OCI-LY3 (cell line): ENCODE measurements around the gene LARGE2.

Experiments
- H2AFZ ChIP-seq: fragments of 200-600, 300-600 bp; shearing (Covaris generic); 2 replicates; pipeline ENCODE4 v1.6.0; 2014; ENCODE audit warnings: antibody characterized with exemption, low read depth, low read length
- H3K27ac ChIP-seq: fragments of 200-600, 300-600 bp; sonication (generic); 2 replicates; pipeline ENCODE4 v1.5.1; 2014; ENCODE audit warnings: mild to moderate bottlenecking, low read length, moderate library complexity, mixed read lengths
- H3K27me3 ChIP-seq: fragments of 200-600, 300-600 bp; sonication (generic); 2 replicates; pipeline ENCODE4 v1.6.1; 2014; ENCODE audit warnings: low read depth, low read length, mixed read lengths
- H3K36me3 ChIP-seq: fragments of 200-600, 300-600 bp; sonication (generic); replicated peaks from 2 replicates; pipeline ENCODE3; 2014; ENCODE audit warnings: low read depth, low read length, mixed read lengths
- H3K4me1 ChIP-seq: fragments of 300-600, 200-600 bp; sonication (generic); 2 replicates; pipeline ENCODE4 v1.6.1; 2014; ENCODE audit warnings: low read length, mixed read lengths
- H3K4me2 ChIP-seq: fragments of 200-600, 300-600 bp; sonication (generic); 2 replicates; pipeline ENCODE4 v1.6.1; 2014; ENCODE audit warnings: low read length, mixed read lengths
- H3K4me3 ChIP-seq: fragments of 300-600, 200-600 bp; sonication (generic); 2 replicates; pipeline ENCODE4 v1.5.1; 2014; ENCODE audit warnings: antibody characterized with exemption, mild to moderate bottlenecking, low read length, moderate library complexity
- H3K79me2 ChIP-seq: fragments of 300-600, 200-600 bp; shearing (Covaris generic); 2 replicates; pipeline ENCODE4 v1.6.1; 2014; ENCODE audit warnings: mild to moderate bottlenecking, low read length, mixed read lengths
- H3K9ac ChIP-seq: fragments of 300-600, 200-600 bp; shearing (Covaris generic); 2 replicates; pipeline ENCODE4 v1.6.0; 2014; ENCODE audit warnings: mild to moderate bottlenecking, low read length, moderate library complexity
- H3K9me3 ChIP-seq: fragments of 200-600, 300-600 bp; shearing (Covaris generic); 2 replicates; pipeline ENCODE4 v1.6.1; 2014; ENCODE audit warnings: low read length, mixed read lengths; ENCODE audit not compliant: insufficient read depth
- H4K20me1 ChIP-seq: fragments of 200-600, 300-600 bp; sonication (generic); 2 replicates; pipeline ENCODE4 v1.6.1; 2016; ENCODE audit warnings: low read length, mixed read lengths; ENCODE audit not compliant: insufficient read depth
- EZH2phosphoT487 ChIP-seq: fragments of 200-600 bp; shearing (Covaris generic); IDR thresholded peaks from 2 replicates; pipeline ENCODE4 v1.6.1; 2018; ENCODE audit warnings: antibody characterized with exemption, mixed run types, low read depth
- TF ChIP-seq, protein P1 (sequence below): fragments of 200-600, 300-600 bp; sonication (generic); IDR thresholded peaks from 2 replicates; pipeline ENCODE4 v1.5.1; 2014; ENCODE audit warnings: antibody characterized with exemption, low read length, low read depth

The LARGE2 gene

GRCh38 chr11:45973601-45974000, 51.1 kb downstream of the LARGE2 start:
- Histone ChIP-seq H4K20me1 (no peaks in the 10 kb centered on the region; the same call in 1 of the 2 replicates), H3K36me3 (peaks cover 14% of the 10 kb centered on the region), H3K79me2 (no peaks in the 10 kb centered on the region), H3K27ac (no peak overlapping the region), H3K4me1 (no peaks in the 10 kb centered on the region), H3K9me3 (no peaks in the 10 kb centered on the region), H3K4me2 (no peak overlapping the region), H3K27me3 (no peaks in the 10 kb centered on the region), H3K4me3 (no peak overlapping the region), H2AFZ (no peak overlapping the region), H3K9ac (no peak overlapping the region)
- no peak for TF ChIP-seq EZH2phosphoT487
- TF ChIP-seq, protein P1, sequence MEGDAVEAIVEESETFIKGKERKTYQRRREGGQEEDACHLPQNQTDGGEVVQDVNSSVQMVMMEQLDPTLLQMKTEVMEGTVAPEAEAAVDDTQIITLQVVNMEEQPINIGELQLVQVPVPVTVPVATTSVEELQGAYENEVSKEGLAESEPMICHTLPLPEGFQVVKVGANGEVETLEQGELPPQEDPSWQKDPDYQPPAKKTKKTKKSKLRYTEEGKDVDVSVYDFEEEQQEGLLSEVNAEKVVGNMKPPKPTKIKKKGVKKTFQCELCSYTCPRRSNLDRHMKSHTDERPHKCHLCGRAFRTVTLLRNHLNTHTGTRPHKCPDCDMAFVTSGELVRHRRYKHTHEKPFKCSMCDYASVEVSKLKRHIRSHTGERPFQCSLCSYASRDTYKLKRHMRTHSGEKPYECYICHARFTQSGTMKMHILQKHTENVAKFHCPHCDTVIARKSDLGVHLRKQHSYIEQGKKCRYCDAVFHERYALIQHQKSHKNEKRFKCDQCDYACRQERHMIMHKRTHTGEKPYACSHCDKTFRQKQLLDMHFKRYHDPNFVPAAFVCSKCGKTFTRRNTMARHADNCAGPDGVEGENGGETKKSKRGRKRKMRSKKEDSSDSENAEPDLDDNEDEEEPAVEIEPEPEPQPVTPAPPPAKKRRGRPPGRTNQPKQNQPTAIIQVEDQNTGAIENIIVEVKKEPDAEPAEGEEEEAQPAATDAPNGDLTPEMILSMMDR = no peak

DNA sequence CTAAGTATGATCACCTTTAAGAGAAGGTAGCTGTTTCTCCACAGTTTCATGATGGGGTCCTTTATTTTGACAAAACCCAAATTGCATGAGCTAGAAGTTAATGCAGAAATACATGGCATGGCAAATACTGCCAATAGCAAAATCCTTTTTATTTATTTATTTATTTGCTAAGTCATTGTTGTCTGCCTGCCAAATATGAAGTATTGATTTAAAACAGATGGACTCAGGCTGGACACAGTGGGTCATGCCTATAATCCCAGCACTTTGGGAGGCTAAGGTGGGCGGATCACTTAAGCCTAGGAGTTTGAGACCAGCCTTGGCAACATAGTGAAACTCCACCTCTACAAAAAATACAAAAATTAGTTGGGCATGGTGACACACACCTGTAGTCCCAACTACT, 52.4 kb downstream of the LARGE2 start:
- Histone ChIP-seq H3K27me3 (no peaks in the 10 kb centered on the region), H3K9me3 (no peaks in the 10 kb centered on the region), H3K9ac (no peak overlapping the region), H3K4me1 (no peaks in the 10 kb centered on the region), H3K27ac (no peak overlapping the region), H3K79me2 (no peaks in the 10 kb centered on the region), H2AFZ (no peak overlapping the region), H3K36me3 (peaks cover 22% of the 10 kb centered on the region), H4K20me1 (no peaks in the 10 kb centered on the region; the same call in 1 of the 2 replicates), H3K4me2 (no peak overlapping the region), H3K4me3 (no peak overlapping the region)
- no peak for TF ChIP-seq EZH2phosphoT487
- TF ChIP-seq, protein P1 = no peak
